ENCODE results near the gene SLC39A5.

The SLC39A5 gene

GRCh38 chr12:56216461-56216860, 13.4 kb upstream of the SLC39A5 start:
- no peak for DNase-seq

DNA sequence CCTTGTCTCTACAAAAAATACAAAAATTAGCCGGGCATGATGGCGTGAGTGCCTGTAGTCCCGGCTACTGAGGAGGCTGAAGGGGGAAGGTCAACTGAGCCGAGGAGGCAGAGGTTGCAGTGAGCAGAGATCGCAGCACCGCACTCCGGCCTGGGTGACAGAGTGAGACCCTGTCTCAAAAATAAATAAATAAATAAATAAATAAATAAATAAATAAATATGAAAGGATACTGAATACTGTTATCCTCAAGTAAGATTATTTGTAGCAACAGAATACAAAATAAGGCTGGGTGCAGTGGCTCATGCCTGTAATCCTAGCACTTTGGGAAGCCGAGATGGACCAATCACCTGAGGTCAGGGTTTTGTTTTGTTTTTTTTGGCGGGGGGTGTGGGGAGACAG, 10.0 kb upstream of the SLC39A5 start:
- DNase-seq, result no peak

DNA sequence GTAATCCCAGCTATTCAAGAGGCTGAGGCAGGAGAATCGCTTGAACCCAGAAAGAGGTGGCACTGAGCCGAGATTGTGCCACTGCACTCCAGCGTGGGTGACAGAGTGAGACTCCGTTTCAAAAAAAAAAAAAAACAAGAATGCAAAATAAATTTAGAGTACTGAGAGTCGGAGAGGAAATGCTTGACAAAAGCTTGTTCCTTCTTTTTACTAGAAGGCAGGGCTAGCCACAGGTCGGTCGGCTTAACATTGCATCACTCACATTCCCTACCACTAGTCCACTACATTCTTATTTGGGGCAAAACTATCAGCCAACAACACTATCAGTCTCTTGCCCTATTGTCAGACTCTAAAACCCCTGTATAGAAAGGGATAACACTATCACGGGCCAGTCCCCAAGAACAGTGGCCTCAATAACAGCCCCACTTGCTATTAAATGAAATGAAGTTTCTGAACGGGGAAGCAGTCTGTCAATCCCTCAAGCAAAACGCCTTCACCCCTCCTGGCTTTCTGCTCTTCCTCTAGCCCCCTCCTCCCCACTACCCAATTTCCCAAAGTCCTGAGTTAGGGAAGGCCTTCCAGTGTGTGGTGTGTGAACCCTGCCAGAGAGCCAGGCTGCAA, 9.1 kb upstream of the SLC39A5 start:
- DNase-seq, result no peak

DNA sequence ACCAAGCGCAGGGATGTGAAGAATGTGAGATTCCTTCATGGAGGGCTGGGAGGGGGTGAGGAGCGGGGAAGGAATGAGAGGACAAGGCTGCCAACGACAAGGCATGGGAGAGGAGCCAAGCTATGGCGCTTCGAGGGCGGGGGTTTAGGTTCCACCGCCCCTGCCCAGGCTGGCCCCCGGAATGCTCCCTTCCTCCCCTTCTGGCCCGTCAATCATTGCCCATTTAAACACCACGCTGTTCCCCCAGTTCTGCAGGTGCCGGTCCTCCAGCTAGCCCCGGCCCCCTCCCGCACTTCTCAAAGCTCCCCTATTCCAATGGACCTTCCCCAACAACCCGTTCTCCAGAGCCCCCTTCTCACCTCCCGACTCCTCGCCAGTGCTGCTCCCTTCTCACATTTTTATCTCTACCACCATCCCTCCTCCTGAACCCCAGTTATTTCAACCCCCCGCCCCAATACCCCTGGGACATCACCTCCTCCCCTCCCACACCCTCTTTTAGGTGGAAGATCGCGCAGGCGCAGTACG, 8.6 kb upstream of the SLC39A5 start:
- no peak for DNase-seq

- peak; percentile 89 for DNase-seq
Observed at GRCh38 chr12:56221757-56222530, 7.9 kb upstream of the SLC39A5 start, which contains the start of gene RNF41. RNF41 (minus strand) TSS chr12:56221922; CDS start chr12:56214047, 7,875 bp downstream.

- DNase-seq, result no peak
Observed at GRCh38 chr12:56222531-56222895, 7.3 kb upstream of the SLC39A5 start.

GRCh38 chr12:56223571-56224101, 6.2 kb upstream of the SLC39A5 start:
- no peak for DNase-seq

- DNase-seq, result peak; percentile 90
Observed at GRCh38 chr12:56224102-56224701, 5.6 kb upstream of the SLC39A5 start, which contains the start of gene NABP2. NABP2 (plus strand) TSS chr12:56224342; CDS start chr12:56224857, 515 bp downstream.

DNA sequence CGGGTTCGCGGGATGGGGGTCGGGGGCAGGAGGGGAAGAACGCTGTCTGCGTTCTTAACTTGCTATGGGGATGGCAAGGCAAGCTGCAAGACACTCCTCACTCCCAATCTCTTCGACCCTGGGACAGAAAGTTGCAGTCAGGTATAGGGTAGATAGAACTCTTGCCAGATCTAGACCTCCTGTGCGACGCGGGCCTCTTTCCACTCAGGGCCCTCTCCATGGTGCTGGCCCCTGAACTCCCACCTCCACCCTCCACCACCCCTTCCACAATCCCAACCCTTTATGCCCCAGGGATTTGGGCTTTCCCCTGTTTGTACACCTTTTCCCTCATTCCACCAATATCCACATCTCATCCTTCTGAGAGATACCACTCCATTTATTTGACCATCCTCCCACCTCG, 4.9 kb upstream of the SLC39A5 start:
- no peak for DNase-seq

- DNase-seq, result no peak
Observed at GRCh38 chr12:56229082-56229481, 769 bp upstream of the SLC39A5 start.

- DNase-seq, result no peak
Observed at GRCh38 chr12:56230432-56231183, 757 bp downstream of the SLC39A5 start.

DNA sequence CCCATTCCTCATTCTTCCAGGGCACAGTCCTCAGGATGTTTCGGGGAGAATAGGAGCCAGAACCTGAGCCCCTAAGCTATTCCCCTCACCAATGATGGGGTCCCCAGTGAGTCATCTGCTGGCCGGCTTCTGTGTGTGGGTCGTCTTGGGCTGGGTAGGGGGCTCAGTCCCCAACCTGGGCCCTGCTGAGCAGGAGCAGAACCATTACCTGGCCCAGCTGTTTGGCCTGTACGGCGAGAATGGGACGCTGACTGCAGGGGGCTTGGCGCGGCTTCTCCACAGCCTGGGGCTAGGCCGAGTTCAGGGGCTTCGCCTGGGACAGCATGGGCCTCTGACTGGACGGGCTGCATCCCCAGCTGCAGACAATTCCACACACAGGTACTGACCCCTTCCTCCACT, 1.3 kb downstream of the SLC39A5 start:
- no peak for DNase-seq

GRCh38 chr12:56234746-56235436, 5.0 kb downstream of the SLC39A5 start:
- DNase-seq, result no peak

- DNase-seq, result no peak
Observed at GRCh38 chr12:56236091-56236490, 6.2 kb downstream of the SLC39A5 start.

DNA sequence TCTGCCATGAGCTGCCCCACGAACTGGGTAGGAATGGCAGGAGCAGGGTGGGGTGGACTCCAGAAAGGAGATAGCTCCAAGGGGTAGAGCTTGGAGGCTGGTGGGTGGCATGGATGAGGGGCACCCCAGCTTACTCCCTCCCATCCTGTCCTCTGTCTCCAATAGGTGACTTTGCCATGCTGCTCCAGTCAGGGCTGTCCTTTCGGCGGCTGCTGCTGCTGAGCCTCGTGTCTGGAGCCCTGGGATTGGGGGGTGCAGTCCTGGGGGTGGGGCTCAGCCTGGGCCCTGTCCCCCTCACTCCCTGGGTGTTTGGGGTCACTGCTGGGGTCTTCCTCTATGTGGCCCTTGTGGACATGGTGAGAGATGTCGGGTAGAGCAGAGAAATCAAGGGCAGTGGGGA, 7.1 kb downstream of the SLC39A5 start:
- DNase-seq, result no peak

- DNase-seq, result no peak
Observed at GRCh38 chr12:56237552-56237951, 7.7 kb downstream of the SLC39A5 start.

GRCh38 chr12:56241424-56242303, 11.8 kb downstream of the SLC39A5 start:
- DNase-seq, result no peak

DNA sequence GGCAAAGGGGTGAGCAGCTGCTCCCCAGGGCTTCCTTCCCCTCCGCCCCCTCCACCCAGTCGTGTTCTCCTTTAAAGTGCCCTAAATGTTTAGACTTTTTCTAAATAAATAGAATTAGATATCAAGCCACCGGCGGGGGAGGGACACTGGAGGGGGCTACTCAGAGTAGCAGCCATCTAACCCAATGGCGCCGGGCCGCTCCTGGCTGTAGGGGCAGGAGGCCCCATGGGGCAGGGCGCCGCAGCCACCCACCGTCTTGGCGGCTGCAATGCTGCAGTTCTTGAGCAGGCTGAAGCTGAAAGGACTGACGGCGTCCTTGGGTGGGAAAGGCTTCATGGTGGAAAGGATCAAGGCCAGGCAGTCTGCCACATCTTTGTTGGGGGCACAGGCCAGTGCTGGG, 13.1 kb downstream of the SLC39A5 start:
- no peak for DNase-seq

DNA sequence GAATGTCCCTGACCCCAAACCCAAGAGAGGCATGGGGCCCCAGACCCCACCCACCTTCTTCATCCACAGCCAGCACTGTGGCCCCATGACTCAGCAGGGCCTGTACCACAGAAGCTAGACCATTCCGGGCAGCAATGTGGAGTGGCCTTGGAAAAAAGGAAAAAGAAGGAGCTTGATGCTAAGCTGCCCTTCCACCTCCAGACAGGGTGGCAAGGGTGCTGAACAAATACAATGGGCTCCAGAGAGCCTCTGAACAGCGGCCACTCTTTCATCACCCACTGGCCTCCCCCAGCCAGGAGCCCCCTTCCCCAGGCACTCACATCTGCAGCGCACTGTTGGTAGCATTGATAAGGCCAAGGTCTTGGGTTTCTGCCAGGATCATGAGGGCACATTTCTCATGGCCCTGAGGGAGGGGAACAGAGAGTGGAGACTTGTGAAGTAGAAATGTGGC, 13.9 kb downstream of the SLC39A5 start:
- DNase-seq, result no peak

- no peak for DNase-seq
Observed at GRCh38 chr12:56244494-56244893, 14.6 kb downstream of the SLC39A5 start.

- DNase-seq, result no peak
Observed at GRCh38 chr12:56247923-56248322, 18.1 kb downstream of the SLC39A5 start.

Data from effector CD4-positive, alpha-beta T cell (primary cell).